Measurements from ENCODE around the gene SPEN. TPM values are rescaled to one million over a fixed set of nuclear protein-coding genes. Genes with fewer than 3 reads are reported as not detected.
A peak's percentile ranks its signal among the peaks of the same experiment; 100 is the strongest.
"Not testable (repeated sequence)": the region's sequence is repeated elsewhere in the genome, so short reads cannot be mapped to it uniquely, and the experiment has no call there.

The SPEN gene
- total RNA-seq, 4 donors from 2014 or later: 55.0 to 79.7 (median 63.8) TPM

GRCh38 chr1:15835741-15836510 is 11.6 kb upstream of the SPEN start:
- H3K36me3 ChIP-seq: no peaks in the 10 kb centered on the region
- H3K27me3 ChIP-seq: no peaks in the 10 kb centered on the region
- DNase-seq (ENCODE audit: low spot score in 2 of 2): peak; percentile 99 to 100
- TF ChIP-seq CTCF (IDR thresholded peaks at IDR 0.05): no peak
- peak; percentile 10 to 95 (median 80) for TF ChIP-seq POLR2AphosphoS5 (IDR thresholded peaks at IDR 0.05)
- no peak for TF ChIP-seq EP300 (IDR thresholded peaks at IDR 0.05)
- TF ChIP-seq POLR2A (IDR thresholded peaks at IDR 0.05): peak; percentile 59 to 76
- 3% methylated on average over 53 of the region's 66 CpGs for WGBS
- H3K4me1 ChIP-seq: peaks cover 34% of the 10 kb centered on the region
- peak overlapping the region; percentile 57 for H3K4me3 ChIP-seq
- H3K9me3 ChIP-seq: no peaks in the 10 kb centered on the region
- H3K27ac ChIP-seq: peak overlapping the region; percentile 93

GRCh38 chr1:15836511-15836771 is 11.1 kb upstream of the SPEN start:
- peak overlapping the region; percentile 57 for H3K4me3 ChIP-seq
- not testable (repeated sequence) for H3K9me3 ChIP-seq, H3K27me3 ChIP-seq, H3K36me3 ChIP-seq
- peaks cover 31% of the 10 kb centered on the region for H3K4me1 ChIP-seq
- 69% methylated on average over 10 of the region's 14 CpGs for WGBS
- peak in 1 of 2 donors; percentile 67 for DNase-seq (ENCODE audit: low spot score in 2 of 2)
- H3K27ac ChIP-seq: peak overlapping the region; percentile 93

GRCh38 chr1:15836772-15837669 is 10.5 kb upstream of the SPEN start:
- Histone ChIP-seq H3K36me3 (no peaks in the 10 kb centered on the region), H3K27me3 (no peaks in the 10 kb centered on the region), H3K4me3 (peak overlapping the region; percentile 57), H3K27ac (peak overlapping the region; percentile 93), H3K4me1 (peaks cover 26% of the 10 kb centered on the region), H3K9me3 (no peaks in the 10 kb centered on the region)
- peak; percentile 79 to 83 for DNase-seq (ENCODE audit: low spot score in 2 of 2)
- 69% methylated on average over 59 of the region's 62 CpGs for WGBS
- TF ChIP-seq CTCF (IDR thresholded peaks at IDR 0.05) (no peak), POLR2AphosphoS5 (IDR thresholded peaks at IDR 0.05) (no peak), POLR2A (IDR thresholded peaks at IDR 0.05) (peak in 1 of 2 donors; percentile 15)

GRCh38 chr1:15837931-15838330 is 9.6 kb upstream of the SPEN start:
- Histone ChIP-seq H3K4me3 (no peak overlapping the region), H3K27me3 (no peaks in the 10 kb centered on the region), H3K9me3 (no peaks in the 10 kb centered on the region), H3K36me3 (no peaks in the 10 kb centered on the region), H3K27ac (no peak overlapping the region), H3K4me1 (peaks cover 16% of the 10 kb centered on the region)
- DNase-seq (ENCODE audit: low spot score in 2 of 2): peak in 1 of 2 donors; percentile 34
- TF ChIP-seq POLR2AphosphoS5 (IDR thresholded peaks at IDR 0.05): no peak
- TF ChIP-seq CTCF (IDR thresholded peaks at IDR 0.05): no peak
- TF ChIP-seq EP300 (IDR thresholded peaks at IDR 0.05): no peak
- TF ChIP-seq POLR2A (IDR thresholded peaks at IDR 0.05): no peak
- WGBS: 91% methylated on average over 7 of the region's 7 CpGs

- WGBS: 92% methylated on average over 4 of the region's 4 CpGs
- H3K36me3 ChIP-seq: no peaks in the 10 kb centered on the region
- peaks cover 15% of the 10 kb centered on the region for H3K4me1 ChIP-seq
- peak in 1 of 2 donors; percentile 62 for DNase-seq (ENCODE audit: low spot score in 2 of 2)
- no peaks in the 10 kb centered on the region for H3K9me3 ChIP-seq
- H3K4me3 ChIP-seq: no peak overlapping the region
- no peak overlapping the region for H3K27ac ChIP-seq
- no peaks in the 10 kb centered on the region for H3K27me3 ChIP-seq
- TF ChIP-seq POLR2A (IDR thresholded peaks at IDR 0.05): no peak
- TF ChIP-seq POLR2AphosphoS5 (IDR thresholded peaks at IDR 0.05): no peak
- TF ChIP-seq EP300 (IDR thresholded peaks at IDR 0.05): no peak
- TF ChIP-seq CTCF (IDR thresholded peaks at IDR 0.05): no peak
Measured at GRCh38 chr1:15838721-15839120, 8.8 kb upstream of the SPEN start.
